ENCODE data around the gene UBE3A. TPM values are rescaled to one million over a fixed set of nuclear protein-coding genes. Genes with fewer than 3 reads are reported as not detected.
"Not testable (repeated sequence)": the region's sequence is repeated elsewhere in the genome, so short reads cannot be mapped to it uniquely, and the experiment has no call there.

Gene UBE3A
- total RNA-seq, 1 donor from 2014 or later: 116 TPM

DNA sequence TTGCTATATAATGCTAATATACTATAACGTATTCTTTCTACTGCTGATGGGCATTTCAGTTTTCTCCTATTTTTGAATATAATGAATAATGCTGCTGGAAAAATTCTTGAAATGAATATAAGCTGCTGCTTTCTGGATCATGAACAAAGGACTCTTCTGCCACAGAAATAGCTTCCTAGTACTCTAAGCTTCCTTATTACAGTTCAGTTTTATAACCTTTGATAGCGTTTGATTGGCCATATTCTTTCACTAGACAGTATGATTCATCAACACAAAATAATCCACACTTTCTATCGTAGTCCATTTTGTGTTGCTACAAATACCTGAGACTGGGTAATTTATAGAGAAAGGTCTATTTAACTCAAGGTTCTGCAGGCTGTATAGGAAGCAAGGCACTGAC is 16.4 kb upstream of the UBE3A start:
- intact Hi-C loops (cut with micrococcal nuclease): no loop called here
- H3K27me3 Mint-ChIP-seq: no peaks in the 10 kb centered on the region

DNA sequence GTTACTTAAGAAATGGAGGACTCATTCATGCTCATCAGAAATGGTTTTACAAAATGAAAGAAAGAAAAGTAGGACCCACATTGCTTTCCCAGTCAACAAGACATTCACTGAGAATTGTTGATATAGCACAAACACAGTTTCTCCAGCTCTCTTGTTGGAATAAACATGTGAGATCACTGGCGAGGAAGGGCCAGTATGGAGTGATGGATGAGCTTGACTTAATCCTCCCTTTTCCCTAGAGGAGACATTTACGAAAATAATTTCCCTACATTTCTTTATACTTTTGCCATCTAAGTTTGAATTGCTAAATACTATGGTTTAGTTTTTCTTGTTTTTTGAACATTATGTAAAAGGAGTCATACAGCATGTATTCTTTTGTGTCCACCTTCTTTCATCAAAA is 15.9 kb upstream of the UBE3A start:
- no peak overlapping the region for H3K27ac Mint-ChIP-seq
- no peaks in the 10 kb centered on the region for H3K36me3 Mint-ChIP-seq (ENCODE audit: low read depth)
- no peak for DNase-seq
- H3K9me3 Mint-ChIP-seq: peaks cover 4% of the 10 kb centered on the region
- no peak overlapping the region for H3K4me3 Mint-ChIP-seq
- H3K27me3 Mint-ChIP-seq: no peaks in the 10 kb centered on the region
- intact Hi-C loops (cut with micrococcal nuclease): no loop called here
- H3K4me1 Mint-ChIP-seq: no peaks in the 10 kb centered on the region

More for the DNA sequence above, 16.4 kb upstream of the UBE3A start:
- Mint-ChIP-seq H3K4me3 (no peak overlapping the region), H3K36me3 (ENCODE audit: low read depth) (no peaks in the 10 kb centered on the region), H3K27ac (no peak overlapping the region), H3K9me3 (peaks cover 4% of the 10 kb centered on the region), H3K4me1 (no peaks in the 10 kb centered on the region)
- DNase-seq: no peak

DNA sequence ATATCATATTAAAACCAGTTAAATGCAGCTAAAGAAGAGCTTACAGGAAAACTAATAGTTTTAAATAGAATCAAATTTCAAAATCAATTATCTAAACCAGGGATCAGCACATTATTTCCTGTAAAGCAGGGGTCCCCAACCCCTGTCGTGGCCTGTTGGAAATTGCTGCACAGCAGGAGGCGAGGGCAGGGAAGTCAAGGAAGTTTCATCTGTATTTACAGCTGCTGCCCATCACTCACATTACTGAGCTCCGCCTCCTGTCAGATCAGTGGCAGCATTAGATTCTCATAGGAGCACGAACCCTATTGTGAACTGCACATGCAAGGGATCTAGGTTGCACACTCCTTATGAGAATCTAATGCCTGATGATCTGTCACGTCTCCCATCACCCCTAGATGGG is 14.4 kb upstream of the UBE3A start:
- intact Hi-C loops (cut with micrococcal nuclease); H3K36me3 Mint-ChIP-seq (ENCODE audit: low read depth); H3K27me3 Mint-ChIP-seq; H3K27ac Mint-ChIP-seq; DNase-seq; H3K9me3 Mint-ChIP-seq; H3K4me1 Mint-ChIP-seq; H3K4me3 Mint-ChIP-seq: not testable (repeated sequence)

DNA sequence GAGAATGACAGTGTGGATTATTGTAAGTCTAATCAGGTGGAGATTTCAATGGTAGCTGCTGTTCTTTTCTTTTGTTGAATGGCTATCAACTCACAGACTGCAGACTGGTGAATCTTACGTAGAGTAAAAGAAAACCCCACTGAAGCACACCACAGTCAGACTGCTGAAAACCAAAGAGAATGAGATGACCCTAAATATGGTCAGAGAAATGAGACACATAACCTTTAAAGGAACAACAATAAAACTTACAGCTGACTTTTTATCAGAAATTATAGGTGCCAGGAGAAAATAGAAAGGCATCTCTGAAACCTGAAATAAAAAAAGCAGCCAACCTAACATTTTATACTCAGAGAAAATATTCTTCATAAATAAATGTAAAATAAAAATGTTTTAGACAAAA is 12.7 kb upstream of the UBE3A start:
- intact Hi-C loops (cut with micrococcal nuclease): no loop called here
- Mint-ChIP-seq H3K4me1 (no peaks in the 10 kb centered on the region), H3K9me3 (peaks cover 4% of the 10 kb centered on the region), H3K27me3 (no peaks in the 10 kb centered on the region), H3K27ac (no peak overlapping the region), H3K4me3 (no peak overlapping the region), H3K36me3 (ENCODE audit: low read depth) (no peaks in the 10 kb centered on the region)
- DNase-seq: no peak

DNA sequence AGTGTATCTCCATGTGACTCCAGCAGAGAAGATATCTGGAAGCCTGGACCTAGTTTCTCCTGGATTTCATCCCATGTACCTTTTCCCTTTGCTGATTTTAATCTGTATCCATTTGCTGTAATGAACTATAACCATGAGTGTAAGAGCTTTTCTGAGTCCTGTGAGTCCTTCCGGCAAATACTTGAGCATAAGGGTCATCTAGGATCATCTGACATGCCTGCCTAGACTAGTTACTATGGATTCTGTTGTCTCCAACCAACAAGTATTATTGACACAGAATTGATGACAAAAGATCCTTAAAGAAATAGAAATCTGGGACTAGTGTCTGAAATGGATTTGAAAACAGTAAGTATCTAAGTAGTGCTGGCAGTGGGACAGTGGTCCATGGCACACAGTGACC is 11.3 kb upstream of the UBE3A start:
- no peak for DNase-seq
- intact Hi-C loops (cut with micrococcal nuclease): no loop called here
- Mint-ChIP-seq H3K4me3 (no peak overlapping the region), H3K9me3 (no peaks in the 10 kb centered on the region), H3K27ac (no peak overlapping the region), H3K36me3 (ENCODE audit: low read depth) (no peaks in the 10 kb centered on the region), H3K4me1 (no peaks in the 10 kb centered on the region), H3K27me3 (no peaks in the 10 kb centered on the region)

DNA sequence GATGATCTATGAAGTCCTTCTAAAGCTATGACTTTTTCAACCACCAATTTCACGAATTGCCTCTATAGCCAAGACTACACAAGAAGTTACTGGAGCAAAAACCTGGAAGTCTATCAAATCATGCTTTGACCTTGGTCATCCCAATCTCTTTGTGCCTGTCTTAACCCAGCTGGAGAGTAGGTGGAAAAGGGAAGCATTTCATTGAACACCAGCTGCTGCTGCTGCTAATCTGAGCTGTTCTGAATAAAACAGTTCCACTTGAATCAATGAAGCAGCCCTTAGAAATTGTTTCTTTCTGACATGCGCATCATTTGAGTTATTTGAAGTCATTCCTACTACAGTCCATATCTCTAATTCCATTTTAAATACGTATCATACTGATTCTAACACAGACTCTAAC is 7.3 kb upstream of the UBE3A start:
- H3K9me3 Mint-ChIP-seq: peaks cover 5% of the 10 kb centered on the region
- intact Hi-C loops (cut with micrococcal nuclease): no loop called here
- DNase-seq: no peak
- no peaks in the 10 kb centered on the region for H3K27me3 Mint-ChIP-seq
- no peak overlapping the region for H3K4me3 Mint-ChIP-seq
- H3K27ac Mint-ChIP-seq: no peak overlapping the region
- peaks cover 2% of the 10 kb centered on the region for H3K36me3 Mint-ChIP-seq (ENCODE audit: low read depth)
- H3K4me1 Mint-ChIP-seq: no peaks in the 10 kb centered on the region

DNA sequence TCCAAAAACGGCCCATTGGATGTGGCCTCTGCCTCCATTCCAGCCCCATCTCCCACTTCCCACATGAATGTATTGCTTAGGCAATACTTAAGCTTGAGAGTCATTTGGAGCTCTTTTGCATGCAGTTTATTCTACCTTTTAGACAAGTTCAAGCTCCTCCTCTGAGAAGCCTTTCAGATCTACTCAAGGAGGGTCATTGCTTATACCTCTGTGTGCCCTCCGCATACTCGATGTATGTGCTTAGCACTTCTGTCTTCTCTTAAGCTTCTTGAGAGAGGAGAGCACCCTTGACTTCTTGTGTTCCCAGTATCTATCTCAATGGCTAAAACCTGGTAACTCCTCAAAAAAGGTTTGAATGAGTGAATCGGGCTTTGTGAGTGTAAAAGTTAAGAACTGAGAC is 6.6 kb upstream of the UBE3A start:
- no peak overlapping the region for H3K4me3 Mint-ChIP-seq
- intact Hi-C loops (cut with micrococcal nuclease): no loop called here
- H3K27me3 Mint-ChIP-seq: no peaks in the 10 kb centered on the region
- H3K4me1 Mint-ChIP-seq: no peaks in the 10 kb centered on the region
- H3K36me3 Mint-ChIP-seq (ENCODE audit: low read depth): peaks cover 3% of the 10 kb centered on the region
- DNase-seq: no peak
- no peak overlapping the region for H3K27ac Mint-ChIP-seq
- peaks cover 5% of the 10 kb centered on the region for H3K9me3 Mint-ChIP-seq

DNA sequence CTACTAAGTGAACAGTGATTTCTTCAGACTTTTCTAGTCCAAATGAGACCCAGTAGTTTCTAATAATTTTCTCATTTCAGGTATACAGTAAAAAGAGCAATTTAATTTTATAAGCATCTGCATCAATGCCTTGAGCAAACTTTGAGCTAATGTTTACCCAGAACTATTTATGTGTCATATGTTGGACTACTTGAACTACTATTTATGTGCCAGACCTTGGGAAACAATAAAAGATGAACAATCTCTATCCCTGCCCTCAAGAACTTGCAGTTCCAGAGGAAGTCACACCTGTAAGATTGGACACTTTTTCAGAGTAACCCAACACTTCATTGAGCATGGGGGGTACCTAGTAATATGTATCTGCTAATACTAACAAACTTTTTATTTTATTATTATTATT is 2.3 kb upstream of the UBE3A start:
- Mint-ChIP-seq H3K27ac (no peak overlapping the region), H3K27me3 (no peaks in the 10 kb centered on the region), H3K4me1 (peaks cover 15% of the 10 kb centered on the region), H3K36me3 (ENCODE audit: low read depth) (peaks cover 8% of the 10 kb centered on the region), H3K4me3 (no peak overlapping the region), H3K9me3 (peaks cover 5% of the 10 kb centered on the region)
- intact Hi-C loops (cut with micrococcal nuclease): no loop called here
- DNase-seq: no peak

DNA sequence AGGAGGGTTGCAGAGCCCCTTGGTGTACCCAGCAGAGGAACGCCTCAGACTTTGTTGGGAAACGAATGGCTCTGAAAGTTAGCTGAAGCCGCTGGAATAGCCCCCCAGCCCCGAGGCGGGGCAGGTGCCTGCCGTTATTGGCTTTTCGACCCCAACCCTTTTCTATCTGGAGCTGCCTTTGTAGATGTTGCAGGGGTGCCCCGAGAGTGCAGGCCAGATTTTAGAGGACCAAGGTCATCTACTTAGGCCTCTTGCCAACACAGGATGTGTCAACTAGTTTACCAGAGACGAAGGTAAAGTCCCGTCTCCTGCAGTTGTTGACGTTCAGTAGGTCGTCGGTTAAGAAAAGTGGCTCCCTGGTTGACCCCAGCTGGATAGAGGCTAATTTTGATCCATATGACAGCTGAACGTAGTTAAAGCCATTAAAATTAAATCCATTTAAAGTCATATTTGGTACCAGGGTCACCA is 579 bp upstream of the UBE3A start:
- Mint-ChIP-seq H3K36me3 (ENCODE audit: low read depth) (peaks cover 21% of the 10 kb centered on the region), H3K27ac (peak overlapping the region; percentile 89), H3K4me1 (peaks cover 28% of the 10 kb centered on the region), H3K27me3 (no peaks in the 10 kb centered on the region), H3K9me3 (peaks cover 2% of the 10 kb centered on the region), H3K4me3 (peak overlapping the region; percentile 97)
- intact Hi-C loops (cut with micrococcal nuclease): loop anchor here (2.0 to 5.0 kb wide), 5 partner anchors 47 to 643 kb away; no protein-coding TSS in a partner anchor
- no peak for DNase-seq

DNA sequence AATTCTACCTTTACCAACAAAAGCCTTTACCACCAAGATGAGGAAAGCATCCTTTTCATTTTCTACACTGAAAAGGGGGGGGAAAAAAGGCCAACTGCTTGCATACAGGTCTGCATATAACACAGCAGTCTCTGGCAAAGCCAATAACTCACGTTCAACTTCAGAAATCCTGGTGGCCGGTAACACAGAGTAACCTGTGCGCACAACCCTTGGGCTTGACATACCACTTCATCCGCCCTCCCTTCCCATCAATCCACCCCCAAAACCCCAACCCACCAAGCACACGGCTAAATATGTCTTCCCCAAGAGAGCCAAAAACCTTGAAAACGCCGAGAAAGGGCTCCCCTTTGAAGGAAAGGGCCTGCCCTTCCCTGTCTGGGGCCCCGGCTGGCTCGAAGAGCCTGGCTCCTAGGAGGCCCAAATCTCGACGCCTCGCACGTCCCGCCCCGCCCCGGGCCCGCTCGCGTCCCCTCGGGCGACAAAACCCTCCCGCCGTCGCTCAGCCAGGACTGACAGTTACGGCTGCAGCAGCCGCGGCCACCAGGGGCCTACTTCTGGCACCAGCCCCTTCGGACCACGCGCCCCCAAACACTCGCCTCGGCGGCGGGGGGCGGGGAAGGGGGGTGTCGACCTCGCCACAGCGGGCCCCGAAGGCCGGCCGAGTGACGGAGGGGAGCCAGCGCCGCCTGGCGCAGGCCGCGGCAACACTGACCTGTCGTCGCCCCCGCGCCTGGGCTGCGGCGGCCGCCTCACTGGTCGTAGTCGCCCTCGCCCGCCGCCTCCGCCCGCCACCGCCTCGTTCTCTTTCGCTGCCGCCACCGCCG is 835 bp downstream of the UBE3A start:
- Mint-ChIP-seq H3K36me3 (ENCODE audit: low read depth) (peaks cover 21% of the 10 kb centered on the region), H3K27ac (peak overlapping the region; percentile 95), H3K4me1 (peaks cover 28% of the 10 kb centered on the region), H3K4me3 (peak overlapping the region; percentile 97), H3K27me3 (no peaks in the 10 kb centered on the region), H3K9me3 (no peaks in the 10 kb centered on the region)
- intact Hi-C loops (cut with micrococcal nuclease): loop anchor here (2.0 to 5.0 kb wide), 5 partner anchors 46 to 644 kb away; no protein-coding TSS in a partner anchor
- peak; percentile 87 for DNase-seq

DNA sequence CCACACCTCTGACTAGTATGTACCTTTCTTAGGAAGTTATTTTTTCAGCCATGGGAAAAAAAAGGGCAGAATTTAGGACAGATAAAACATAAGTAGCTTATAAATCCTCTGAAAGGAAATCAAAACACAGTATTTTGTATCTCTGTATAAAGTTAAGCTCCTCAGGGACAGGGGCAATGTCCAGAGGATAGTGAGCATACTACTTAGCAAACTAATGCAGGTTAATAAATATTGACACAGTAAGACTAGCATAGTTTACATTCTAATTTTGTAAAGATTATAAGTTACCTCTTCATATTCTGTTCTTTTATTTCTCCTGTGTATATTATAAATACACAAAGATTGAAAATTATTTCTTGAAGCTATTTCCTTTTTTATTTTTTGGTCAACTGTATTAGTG is 2.1 kb downstream of the UBE3A start:
- H3K9me3 Mint-ChIP-seq: no peaks in the 10 kb centered on the region
- intact Hi-C loops (cut with micrococcal nuclease): loop anchor here (5.0 kb wide), 2 partner anchors 44 to 646 kb away; no protein-coding TSS in a partner anchor
- H3K4me1 Mint-ChIP-seq: peaks cover 32% of the 10 kb centered on the region
- peak overlapping the region; percentile 77 for H3K4me3 Mint-ChIP-seq
- DNase-seq: no peak
- H3K27me3 Mint-ChIP-seq: no peaks in the 10 kb centered on the region
- H3K27ac Mint-ChIP-seq: no peak overlapping the region
- peaks cover 22% of the 10 kb centered on the region for H3K36me3 Mint-ChIP-seq (ENCODE audit: low read depth)

DNA sequence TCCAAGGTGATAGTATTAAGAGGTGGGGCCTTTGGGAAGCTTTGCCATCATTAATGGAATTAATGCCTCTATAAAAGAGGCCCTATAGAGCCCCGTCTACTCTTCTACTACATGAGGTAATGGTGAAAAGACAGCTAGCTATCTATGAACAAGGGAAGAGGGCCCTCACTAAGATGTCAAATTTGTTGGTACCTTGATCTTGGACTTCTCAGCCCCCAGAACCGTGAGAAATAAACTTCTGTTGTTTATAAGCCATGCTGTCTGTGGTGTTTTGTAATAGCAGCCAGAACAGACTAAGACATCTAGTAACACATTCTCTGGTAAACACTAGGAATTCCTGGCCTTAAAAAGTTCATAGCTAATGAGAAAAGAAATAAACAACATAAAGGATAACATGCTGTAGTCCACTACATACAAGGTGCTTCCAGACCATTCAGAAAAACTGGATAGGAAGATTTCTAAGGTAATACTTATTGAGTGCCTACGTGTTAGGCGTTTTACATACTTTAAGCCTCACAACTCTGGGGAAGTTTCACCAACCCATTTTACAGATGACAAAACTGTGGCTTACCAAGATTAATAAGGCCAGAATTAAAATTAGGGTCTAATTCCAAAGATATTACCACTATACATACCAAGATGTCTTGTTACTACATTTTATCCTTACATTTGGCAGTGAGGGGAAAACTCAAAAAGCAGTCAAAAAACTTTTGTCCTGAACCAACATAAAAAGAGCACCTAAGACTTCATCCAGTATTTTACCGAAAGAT is 3.2 kb downstream of the UBE3A start:
- no peaks in the 10 kb centered on the region for H3K27me3 Mint-ChIP-seq
- peaks cover 33% of the 10 kb centered on the region for H3K4me1 Mint-ChIP-seq
- intact Hi-C loops (cut with micrococcal nuclease): loop anchor here (5.0 kb wide), 2 partner anchors 43 to 647 kb away; no protein-coding TSS in a partner anchor
- H3K4me3 Mint-ChIP-seq: peak overlapping the region; percentile 77
- H3K9me3 Mint-ChIP-seq: no peaks in the 10 kb centered on the region
- H3K27ac Mint-ChIP-seq: no peak overlapping the region
- H3K36me3 Mint-ChIP-seq (ENCODE audit: low read depth): peaks cover 21% of the 10 kb centered on the region
- no peak for DNase-seq

DNA sequence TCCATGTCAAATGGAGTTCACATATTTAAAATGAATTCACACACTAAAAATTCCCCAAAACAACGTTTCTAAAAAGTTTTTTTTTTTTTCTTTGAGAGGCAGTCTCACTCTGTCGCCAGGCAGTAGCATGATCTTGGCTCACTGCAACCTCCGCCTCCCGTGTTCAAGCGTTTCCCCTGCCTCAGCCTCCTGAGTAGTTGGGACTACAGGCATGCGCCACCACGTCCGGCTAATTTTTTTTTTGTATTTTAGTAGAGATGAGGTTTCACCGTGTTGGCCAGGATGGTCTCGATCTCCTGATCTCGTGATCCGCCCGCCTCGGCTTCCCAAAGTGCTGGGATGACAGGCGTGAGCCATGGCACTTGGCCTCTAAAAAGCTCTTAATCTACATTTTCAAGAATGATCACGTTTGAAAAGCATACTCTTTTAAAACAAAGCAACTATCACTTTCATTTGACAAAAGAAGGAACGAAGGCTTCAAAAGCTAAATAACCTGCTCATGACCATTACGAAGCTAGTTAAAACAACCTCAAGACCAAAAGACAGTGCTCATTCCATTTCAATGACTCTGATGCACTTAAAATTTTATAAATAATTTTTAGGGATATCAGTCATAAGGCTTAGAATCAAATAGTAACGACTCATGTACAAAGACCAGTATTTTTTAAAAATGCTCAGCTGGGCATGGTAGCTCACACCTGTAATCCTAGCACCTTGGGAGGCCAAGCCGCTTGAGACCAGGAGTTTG is 5.5 kb downstream of the UBE3A start:
- no peaks in the 10 kb centered on the region for H3K9me3 Mint-ChIP-seq
- intact Hi-C loops (cut with micrococcal nuclease): no loop called here
- peaks cover 25% of the 10 kb centered on the region for H3K36me3 Mint-ChIP-seq (ENCODE audit: low read depth)
- no peak overlapping the region for H3K4me3 Mint-ChIP-seq
- DNase-seq: no peak
- peaks cover 35% of the 10 kb centered on the region for H3K4me1 Mint-ChIP-seq
- no peaks in the 10 kb centered on the region for H3K27me3 Mint-ChIP-seq
- H3K27ac Mint-ChIP-seq: no peak overlapping the region
